NOMO-1 (cell line): Measurements from ENCODE around the gene VWA7.

Experiments used
- DNase-seq, 2 experiments: peaks; one replicate each; lab custom pipeline; 2025; ENCODE audit not compliant: unreplicated experiment in 2 of 2; lab: John Stamatoyannopoulos, UW

VWA7 gene

DNA sequence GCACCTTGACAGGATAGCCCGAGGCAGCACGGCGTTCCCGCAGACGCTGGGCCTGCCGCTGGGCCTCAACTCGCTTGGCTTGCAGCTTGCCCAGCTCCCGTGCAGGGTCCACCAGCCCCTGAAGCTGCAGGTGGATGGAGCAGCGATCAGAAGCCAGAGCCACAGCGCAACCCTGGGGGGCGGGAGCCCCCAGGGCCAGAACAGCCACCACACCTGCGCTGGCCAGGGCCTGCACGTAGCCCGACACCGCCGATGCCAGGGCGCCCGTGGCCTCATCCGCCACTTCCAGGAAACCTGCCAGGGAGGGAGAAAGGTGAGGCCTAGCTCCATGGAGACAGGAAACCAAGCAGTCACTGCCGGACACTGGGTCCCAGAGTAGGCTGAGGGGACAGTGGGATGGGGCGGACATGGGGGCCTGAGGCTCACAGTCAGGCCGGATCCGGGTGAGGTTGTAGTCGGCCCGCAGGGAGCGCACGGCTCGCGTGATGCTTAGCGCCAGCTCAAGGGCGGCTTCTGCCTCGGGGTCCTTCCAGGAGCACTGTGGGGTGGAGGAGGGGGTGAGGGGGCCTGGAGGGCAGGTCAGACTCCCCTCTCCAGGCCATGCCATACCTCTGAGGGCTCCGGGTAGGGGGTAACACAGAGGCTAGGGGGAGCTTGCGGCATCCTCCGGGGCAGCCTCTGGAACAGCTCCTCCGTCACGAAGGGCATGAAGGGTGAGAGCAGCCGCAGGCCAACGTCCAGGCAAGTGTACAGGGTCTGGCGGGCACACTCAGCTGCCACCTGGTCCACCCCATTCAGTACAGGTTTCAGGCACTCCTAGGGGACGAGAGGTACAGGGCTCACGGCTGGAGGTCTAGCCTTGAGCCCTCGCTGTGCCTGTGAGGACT, 2.1 kb upstream of the VWA7 start:
- DNase-seq: no peak

- no peak for DNase-seq
Measured at GRCh38 chr6:31778193-31778592, 1.1 kb upstream of the VWA7 start.

DNA sequence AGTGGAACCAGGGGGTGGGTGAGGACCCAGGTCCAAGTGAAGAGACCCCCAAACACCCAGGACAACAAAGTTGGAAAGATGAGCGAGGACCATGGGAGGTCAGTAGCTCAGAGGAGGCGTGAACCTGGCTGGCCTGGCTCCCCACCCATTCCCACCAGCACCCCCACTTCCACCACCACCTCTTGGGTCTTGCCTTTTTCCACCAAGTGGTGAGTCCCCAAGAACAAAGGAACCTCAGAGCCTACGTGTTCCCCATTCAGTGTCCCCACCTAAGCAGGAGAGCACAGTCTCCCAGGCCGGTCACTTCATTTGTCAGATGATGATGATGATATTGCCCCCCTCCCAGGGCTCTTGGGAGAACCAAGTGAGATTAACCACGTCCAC, 531 bp upstream of the VWA7 start:
- DNase-seq: no peak

DNA sequence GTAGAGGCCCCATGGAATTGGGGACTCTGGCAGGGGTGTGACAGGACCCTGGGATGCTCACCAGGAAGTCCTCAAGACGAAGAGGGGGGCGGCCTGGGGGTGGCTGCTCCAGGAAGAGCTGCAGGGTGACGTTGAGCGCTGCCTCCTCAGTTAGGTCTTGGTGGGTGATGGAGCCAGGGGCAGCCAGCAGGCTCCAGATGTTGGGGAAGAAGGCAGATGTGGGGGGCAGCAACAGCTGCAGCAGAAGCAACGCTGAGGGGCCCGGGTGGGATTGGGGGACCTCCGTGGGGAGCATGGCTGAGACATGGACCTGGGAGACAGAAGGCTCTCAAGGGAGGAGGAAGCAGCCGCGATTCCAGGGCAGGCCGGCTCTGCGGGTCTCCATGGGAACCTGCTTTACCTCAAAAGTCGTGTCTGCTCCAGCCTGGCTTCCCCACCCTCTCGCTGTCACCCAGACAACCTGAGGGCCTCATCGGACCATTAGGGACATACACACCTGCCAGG, 591 bp downstream of the VWA7 start:
- DNase-seq: peak in 1 of 2 experiments; percentile 25

GRCh38 chr6:31775633-31776484, 1.3 kb downstream of the VWA7 start:
- DNase-seq: no peak

- DNase-seq: no peak
Measured at GRCh38 chr6:31775184-31775583, 1.9 kb downstream of the VWA7 start.

DNA sequence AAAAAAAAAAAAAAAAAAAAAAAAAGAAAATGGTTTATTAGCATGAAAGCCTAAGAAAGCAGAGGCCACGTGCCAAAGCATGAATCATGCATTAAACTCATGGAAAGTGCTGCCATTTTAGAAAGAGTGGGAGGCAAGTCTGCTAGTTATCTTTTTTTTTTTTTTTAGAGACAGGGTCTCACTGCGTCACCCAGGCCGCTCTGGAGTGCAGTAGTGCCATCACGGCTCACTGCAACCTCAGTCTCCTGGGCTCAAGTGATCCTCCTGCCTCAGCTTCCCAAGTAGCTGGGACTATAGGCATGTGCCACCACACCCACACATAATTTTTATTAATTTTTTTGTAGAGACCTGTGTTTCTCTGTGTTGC, 5.2 kb downstream of the VWA7 start:
- no peak for DNase-seq

GRCh38 chr6:31770860-31771259, 6.3 kb downstream of the VWA7 start:
- DNase-seq: no peak

DNA sequence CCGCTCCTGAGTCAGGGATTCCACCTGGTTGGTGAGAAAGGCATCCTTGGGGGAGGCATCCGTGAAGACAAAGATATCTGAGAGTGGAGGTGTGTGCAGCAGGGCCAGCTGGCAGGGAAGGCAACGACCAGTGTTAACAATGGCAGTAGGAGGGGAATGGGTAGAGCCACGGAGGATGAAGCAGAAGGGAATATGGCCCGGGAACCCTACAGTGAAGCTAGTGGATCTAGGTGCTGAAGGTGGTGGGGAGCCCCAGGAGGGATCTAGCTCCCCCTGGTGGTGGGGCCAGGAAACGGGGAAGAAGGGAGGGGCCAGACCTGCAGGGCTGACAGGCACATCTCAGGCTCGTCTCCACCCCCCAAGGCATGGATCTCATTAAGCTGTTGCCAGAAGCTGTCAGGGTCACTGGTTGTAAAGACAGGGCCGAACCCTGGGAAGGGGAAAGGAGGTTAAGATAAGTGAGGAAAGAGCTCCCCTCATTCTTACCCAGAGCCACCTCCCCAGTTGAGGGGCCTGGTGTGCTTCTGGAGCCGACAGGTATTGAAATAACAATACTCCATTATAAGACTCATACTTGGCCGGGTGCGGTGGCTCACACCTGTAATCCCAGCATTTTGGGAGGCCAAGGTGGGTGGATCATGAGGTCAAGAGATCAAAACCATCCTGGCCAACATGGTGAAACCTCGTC, 7.3 kb downstream of the VWA7 start:
- peak; percentile 53 to 89 for DNase-seq

DNA sequence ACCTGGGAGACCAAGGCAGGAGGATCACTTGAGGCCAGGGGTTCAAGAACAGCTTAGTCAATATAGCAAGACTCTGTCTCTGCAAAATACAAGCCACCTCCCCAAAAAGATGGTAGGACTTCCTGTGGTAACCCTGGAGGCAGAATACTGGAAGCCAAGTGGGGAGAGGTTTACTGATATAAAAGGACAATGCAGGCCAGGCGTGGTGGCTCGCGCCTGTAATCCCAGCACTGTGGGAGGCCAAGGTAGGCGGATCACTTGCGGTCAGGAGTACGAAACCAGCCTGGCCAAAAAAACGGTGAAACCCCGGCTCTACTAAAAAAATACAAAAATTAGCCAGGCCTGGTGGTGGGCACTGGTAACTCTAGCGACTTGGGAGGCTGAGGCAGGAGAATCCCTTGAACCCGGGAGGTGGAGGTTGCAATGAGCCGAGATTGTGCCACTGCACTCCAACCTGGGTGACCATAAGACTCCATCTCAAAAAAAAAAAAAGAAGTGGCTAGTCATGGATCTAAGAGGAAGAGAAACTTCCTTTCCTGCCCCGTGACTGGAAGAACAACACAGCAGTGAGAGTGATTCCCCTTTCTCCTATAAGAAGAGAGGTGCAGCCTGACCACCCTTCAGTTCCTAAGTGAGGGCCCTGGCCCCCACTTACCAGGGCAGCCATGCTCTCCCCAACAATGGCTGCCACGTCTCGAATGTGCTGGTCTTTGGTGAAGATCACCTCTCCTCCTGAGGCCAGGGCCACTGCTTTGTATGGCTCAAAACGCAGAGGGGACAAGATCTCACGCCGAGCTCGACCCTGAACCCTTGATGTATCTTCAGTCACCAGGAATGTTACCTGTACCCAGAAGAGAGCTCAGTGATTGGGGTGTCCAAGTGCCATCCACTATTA, 8.5 kb downstream of the VWA7 start:
- peak in 1 of 2 experiments; percentile 49 for DNase-seq

DNA sequence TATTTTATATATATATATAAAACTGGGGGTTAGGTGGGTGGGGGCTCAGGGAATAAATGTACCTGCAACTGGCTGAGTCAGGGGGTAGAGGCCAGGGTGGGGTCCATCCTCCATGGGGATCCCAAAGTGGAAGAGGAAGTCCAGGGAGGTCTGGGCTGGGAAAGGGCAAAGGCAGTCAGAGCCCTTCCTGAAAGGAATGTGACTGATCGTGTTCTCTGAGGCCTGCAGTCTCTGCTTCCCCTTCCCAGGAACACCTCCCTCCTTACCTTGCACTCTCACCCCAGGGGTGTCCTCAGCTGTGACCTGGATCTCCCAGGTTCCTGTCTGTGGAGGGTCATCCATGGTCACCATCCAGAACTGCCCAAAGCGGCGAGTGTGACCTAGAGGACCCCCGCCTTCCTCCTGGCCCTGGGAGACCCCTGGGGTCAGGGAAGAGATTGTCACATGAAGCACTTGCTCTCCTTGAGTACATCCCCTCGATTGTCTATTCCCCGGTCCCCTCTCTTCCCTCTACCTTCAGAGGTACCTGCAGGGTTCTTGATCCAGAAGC, 10.0 kb downstream of the VWA7 start:
- no peak for DNase-seq

DNA sequence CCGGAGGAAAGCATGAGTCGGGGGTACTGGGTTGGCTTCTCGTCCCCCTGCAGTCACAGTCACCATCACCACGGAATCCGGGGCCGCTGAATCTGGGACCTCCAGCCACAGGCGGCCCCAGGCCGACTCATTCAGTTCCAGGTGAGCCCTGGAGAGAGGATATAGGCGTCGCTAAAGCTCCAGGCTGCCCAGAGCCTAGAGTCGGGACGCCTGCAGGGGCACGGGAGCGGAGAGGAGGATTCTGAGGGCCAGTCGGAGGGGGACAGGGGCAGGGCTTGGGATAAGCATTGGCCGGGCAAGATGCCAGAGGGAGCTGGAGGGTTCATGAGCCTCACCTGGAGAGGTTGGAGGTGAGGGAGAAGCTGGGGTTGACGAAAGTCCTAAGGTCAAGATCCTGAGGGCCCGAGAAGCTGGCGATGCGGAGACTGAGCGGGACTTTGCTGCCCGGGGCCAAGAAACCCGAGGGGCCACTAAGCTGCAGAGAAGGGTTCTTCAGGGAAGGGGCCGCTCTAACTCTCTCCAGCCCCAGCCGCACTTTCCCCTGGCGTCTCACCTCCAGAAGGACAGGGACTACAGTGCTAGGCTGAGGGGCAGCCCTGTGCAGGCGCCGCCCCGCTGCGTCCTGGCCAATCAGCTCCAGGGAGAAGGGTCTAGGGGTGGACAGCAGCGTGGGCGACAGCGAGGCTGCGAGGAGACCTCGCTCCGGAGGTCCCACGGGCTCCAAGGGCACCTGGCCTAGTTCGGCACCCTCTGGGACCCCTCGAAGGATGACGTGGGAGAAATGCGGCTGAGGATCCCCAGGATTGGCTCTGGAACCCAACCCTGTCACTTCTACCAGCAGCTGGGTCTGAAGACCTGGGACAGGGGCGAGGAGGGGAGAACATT, 11.0 kb downstream of the VWA7 start:
- DNase-seq: no peak

GRCh38 chr6:31765559-31765909, 11.6 kb downstream of the VWA7 start:
- no peak for DNase-seq

DNA sequence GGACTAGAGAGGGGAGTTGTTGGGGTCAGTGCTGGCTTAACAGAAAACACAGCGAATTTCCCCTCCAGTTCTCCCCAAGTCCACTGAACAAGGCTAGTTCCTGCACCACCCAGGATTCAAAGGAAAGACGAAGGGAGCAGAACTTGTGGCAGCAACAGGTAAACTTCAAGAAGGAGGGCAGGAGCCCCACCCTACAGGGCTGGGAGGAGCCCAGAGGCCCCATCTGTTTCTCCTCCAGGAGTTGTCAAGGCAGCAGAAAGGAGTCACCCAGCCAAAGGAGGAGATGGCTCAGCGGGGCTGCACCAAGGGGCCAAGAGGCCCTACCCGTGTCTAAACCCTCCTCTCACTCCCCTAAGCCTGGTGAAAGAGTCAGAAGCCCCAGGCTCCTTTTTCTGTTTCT, 12.9 kb downstream of the VWA7 start:
- no peak for DNase-seq

- no peak for DNase-seq
Measured at GRCh38 chr6:31763619-31763940, 13.5 kb downstream of the VWA7 start.

- no peak for DNase-seq
Measured at GRCh38 chr6:31762878-31763618, 14.1 kb downstream of the VWA7 start.

- no peak for DNase-seq
Measured at GRCh38 chr6:31762356-31762755, 14.8 kb downstream of the VWA7 start, which contains the start of gene SAPCD1. SAPCD1 (plus strand) TSS chr6:31762656; CDS start chr6:31763055, 399 bp downstream.

GRCh38 chr6:31761343-31761742, 15.8 kb downstream of the VWA7 start:
- DNase-seq: no peak
